Esophagus muscularis mucosa (tissue), 4 donors: ENCODE results near the gene PIK3IP1.

Experiments used
- CTCF ChIP-seq, 3 experiments: fragments of 200-600 bp in 2 of 3; fragments of 450-650 bp in 1 of 3; sonication (generic) in 2 of 3; IDR thresholded peaks; one replicate each; pipeline ENCODE4 v1.5.1; 2017 to 2019; ENCODE audit warnings: antibody characterized with exemption in 3 of 3, mild to moderate bottlenecking in 2 of 3, moderate library complexity in 1 of 3
- EP300 ChIP-seq: sonication (generic); formaldehyde crosslinking; IDR thresholded peaks from one replicate; pipeline ENCODE4 v1.6.1; 2017; ENCODE audit warnings: antibody characterized with exemption
- POLR2A ChIP-seq: fragments of 450-650 bp; IDR thresholded peaks from one replicate; pipeline ENCODE4 v1.6.1; 2017; ENCODE audit warnings: antibody characterized with exemption, moderate library complexity, mild to moderate bottlenecking, low read depth
- POLR2AphosphoS5 ChIP-seq, 2 donors: sonication (generic); formaldehyde crosslinking; IDR thresholded peaks; one replicate each; pipeline ENCODE4 v1.6.1; 2017; ENCODE audit warnings: antibody characterized with exemption in 2 of 2

DNA sequence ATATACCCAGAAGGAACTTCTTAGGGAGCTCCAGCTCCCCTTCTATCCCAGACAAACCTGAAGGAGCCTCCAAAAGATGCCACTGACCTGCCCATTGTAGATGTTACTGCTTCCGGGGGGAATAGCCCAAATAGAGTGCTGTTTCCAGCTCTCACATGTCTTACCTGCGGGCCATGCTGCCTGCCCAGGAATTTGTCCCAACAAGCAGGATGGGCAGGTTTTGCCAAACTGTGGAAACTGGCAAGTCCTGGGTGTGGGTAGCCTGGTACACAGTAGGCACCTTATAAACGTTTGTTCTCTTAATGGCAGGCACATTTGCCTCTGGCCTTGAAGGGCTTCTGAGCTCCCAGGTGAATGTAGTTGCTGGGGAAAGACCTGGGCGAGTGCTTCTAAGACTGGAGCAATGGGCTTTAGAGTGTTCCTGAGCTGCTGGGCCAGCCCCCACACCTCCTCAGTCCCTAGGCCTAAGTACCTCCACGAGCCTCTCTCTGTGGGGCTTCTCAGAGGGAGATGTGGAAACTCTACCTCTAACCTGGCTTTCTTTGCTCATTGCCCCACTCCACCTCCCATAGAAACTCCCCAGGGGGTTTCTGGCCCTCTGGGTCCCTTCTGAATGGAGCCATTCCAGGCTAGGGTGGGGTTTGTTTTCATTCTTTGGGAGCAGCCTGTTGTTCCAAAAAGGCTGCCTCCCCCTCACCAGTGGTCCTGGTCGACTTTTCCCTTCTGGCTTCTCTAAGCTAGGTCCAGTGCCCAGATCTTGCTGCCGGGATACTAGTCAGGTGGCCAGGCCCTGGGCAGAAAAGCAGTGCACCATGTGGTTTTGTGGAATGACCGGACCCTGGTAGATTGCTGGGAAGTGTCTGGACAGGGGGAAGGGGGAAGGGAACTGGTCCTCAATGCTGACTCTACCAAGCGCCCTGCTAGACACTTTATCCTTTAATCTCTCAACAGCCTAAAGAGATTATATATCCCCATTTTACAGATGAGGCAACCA is 43.0 kb downstream of the PIK3IP1 start:
- TF ChIP-seq CTCF (IDR thresholded peaks at IDR 0.05) (no peak), POLR2AphosphoS5 (IDR thresholded peaks at IDR 0.05) (no peak), POLR2A (no peak), EP300 (no peak)
